Measurements from ENCODE around the gene PTOV1. TPM values are rescaled to one million over a fixed set of nuclear protein-coding genes. Genes with fewer than 3 reads are reported as not detected.

Gene PTOV1
- polyA plus RNA-seq, 4 donors, result 218 to 399 (median 268) TPM

DNA sequence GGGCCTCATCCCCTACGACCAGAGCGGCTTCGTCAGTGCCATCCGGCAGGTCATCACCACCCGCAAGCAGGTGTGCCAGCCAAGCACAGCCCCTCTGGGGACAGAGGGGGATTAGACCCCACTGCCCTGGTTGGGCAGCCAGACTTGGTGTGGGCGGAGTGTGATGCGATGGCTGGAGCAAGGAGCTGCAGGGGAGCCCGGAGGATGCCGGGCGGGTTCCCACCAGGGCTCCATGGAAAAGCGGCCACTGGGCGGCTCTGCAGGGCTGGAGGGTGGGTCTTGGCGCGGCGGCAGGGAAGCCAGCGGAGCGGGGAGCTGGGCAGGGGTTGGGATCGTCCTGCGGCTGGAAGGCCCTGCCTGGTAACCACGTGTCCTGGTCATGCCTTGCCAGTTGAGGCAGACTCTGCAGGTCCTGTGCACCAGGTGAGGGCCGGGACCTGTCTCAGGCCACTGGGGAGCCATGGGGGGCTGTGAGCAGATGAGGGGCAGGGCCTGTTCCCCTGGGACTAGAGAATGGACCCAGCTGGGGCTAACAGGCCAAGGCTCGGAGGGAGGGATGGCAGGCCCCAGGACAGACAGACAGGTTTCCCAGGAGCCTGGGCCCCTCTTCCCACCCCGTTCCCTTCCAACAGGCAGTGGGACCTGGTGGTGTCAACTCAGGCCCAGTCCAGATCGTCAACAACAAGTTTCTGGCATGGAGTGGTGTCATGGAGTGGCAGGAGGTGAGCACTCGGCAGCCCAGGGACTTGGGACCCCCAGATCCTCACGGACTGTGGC, 6.3 kb downstream of the PTOV1 start:
- no peak for DNase-seq (ENCODE audit: low read depth in 4 of 4, low spot score in 3 of 4)

DNA sequence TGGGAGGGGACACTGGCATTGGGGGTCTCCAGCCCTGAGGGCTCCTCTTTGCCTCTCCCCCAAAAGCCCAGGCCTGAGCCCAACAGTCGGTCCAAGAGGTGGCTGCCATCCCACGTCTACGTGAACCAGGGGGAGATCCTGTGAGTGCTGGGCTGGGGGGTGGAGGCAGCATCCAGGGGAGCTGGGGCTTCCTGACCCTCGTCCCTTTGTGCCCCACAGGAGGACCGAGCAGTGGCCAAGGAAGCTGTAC, 6.8 kb downstream of the PTOV1 start:
- DNase-seq (ENCODE audit: low read depth in 4 of 4, low spot score in 3 of 4), result no peak

DNA sequence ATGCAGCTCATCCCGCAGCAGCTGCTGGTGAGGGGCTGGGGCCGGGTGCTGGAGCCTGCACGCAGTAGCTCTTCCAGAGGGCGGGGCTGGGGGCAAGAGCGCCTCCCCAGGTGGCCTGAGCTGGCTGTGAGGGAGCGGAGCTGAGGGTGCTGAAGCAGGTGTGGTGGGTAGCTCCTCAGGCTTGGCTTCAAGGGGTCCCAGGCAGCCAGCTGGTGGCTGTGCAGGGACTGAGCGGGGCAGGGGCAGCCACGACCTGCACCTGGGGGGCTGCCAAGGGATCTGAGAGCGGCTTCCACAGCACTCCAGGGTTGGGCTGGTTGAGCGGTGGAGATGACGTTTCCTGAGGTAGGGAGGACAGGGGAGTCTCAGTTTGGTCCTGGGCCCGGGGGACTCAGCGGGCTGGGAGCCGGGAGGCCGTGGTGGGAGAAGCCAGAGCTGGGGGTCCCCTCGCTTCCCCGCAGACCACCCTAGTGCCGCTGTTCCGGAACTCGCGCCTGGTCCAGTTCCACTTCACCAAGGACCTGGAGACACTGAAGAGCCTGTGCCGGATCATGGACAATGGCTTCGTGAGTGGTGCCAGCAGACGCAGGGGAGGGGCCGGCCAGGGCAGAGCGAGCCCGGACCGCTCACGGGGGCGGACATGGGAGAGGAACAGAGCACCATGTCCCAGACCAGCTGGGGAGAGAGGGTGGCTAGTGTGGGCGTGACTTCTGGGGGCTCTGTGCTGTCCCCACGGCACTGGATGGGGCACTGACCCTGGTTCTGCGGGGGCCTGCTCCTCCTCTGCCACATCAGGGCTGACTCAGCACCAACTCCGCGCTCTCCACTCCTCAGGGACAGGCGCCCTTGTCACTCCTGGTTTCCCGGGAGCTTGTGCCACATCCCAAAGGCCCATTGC, 7.4 kb downstream of the PTOV1 start:
- DNase-seq (ENCODE audit: low read depth in 4 of 4, low spot score in 3 of 4), result no peak

DNA sequence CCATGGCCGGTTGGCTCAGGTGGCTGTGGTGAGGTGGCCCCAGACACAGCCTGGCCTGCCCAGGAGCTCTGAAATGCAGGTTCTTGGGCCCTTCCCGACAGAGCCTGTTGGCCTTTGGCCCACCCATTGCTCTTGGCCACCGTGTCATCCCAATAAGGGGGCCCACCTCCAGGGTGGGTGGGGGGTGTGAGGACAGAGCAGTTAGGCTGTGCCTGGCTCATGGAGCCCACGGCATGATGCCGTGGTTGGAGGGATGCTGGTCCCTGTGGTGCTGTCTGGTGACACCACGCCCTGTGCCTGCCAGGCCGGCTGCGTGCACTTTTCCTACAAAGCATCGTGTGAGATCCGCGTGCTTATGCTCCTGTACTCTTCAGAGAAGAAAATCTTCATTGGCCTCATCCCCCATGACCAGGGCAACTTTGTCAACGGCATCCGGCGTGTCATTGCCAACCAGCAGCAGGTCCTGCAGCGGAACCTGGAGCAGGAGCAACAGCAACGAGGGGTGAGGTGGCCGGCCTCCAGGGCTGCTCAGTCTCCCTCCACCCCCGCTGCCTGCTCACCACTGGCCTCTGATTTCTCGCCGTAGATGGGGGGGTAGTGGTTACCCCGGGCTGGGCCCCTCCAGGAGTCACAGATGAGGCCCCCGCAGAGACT, 8.8 kb downstream of the PTOV1 start:
- no peak for DNase-seq (ENCODE audit: low read depth in 4 of 4, low spot score in 3 of 4)

DNA sequence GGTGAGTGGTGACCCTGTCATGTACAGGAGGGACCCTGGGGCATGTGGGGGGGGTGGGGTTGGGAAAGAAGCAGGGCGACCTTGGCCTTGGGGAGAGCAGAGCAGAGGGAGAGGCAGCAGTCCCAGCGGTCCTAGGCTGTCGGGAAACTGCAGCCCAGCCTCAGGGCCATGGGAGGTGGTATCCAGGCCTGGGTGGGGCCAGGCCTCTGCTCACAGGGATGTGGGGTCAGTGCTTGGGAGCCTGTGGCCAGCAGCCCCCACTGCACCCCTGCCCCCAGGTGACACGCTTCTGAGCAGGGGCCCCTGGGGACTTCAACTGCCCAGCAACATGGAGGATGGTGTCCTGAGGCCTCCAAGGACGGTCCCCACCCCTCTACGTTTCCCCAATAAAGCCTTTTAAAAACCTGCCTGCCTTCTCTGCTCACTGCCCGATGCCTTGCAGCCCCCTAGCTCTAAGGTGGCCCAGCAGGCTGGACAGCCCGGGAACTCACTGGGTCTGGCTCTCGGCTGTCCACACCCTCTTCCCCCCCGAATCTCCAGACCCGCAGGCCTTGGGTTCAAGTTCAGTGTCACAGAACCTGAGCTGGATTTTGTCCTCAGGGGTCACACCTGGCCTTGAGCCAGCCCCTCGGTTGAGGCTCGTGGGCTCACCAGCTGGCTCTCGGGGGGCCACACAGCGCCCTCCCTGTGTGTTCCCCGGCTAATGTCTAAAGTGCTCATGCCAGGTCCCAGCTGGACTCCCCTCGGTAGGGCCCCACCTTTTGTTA, 9.6 kb downstream of the PTOV1 start:
- no peak for DNase-seq (ENCODE audit: low read depth in 4 of 4, low spot score in 3 of 4)

DNA sequence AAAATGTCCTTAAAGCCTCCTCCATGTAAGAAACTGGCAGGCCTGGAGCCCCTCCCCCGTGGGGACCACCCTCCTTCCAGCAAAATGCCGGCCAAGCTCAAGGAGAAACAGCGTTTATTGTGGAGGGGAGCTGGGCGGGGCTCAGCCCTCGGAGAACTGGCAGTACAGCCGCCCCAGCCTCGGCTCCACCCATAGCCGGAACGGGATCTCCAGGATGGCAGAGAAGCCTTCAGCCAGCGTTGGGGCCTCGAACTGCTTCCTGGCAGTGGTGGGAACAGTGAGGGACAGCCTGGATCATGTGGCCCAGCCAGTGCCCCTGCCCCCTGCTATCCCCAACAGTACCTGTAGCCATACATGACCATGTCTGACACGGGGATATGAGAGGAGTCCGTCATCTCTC, 10.1 kb downstream of the PTOV1 start:
- DNase-seq (ENCODE audit: low read depth in 4 of 4, low spot score in 3 of 4), result no peak

DNA sequence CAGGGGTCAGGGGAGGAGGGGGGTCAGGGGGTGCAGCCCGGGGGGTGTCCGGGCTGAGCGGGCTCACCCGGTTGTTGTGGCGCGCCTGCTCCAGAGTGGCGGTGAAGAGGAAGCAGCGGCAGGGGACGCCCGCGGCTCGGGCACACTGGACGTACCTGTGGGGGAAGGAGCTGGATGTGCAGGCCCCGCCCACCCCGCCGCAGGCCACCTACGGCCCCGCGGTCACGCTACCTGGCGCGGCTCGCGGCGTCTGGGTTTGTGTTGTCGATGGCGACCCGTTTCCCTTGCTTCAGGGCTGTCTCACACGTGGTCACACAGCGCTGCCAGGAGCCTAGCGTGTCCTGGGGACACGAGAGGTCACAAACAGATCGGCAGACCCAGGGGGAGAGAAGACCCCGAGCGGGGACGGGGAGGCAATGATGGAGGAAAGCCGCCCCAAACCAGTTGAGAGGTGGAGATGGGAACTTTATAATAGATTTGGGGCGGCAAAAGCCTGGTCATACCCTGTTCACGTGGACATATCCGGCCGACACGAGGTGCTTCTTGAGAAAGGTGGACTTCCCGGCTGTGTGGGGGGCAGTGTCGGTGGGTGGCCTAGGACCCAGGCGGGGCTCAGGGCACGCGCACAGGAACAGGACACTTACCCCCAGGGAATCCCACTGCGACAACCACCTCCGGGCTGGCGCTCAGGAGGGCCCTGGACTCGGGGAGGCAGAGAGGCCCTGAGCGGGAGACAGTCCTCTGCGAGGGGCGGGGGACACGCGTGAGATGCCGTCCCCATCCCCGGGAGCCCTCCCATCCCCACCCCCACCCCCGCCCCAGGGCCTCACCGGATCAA, 10.8 kb downstream of the PTOV1 start:
- no peak for DNase-seq (ENCODE audit: low read depth in 4 of 4, low spot score in 3 of 4)

DNA sequence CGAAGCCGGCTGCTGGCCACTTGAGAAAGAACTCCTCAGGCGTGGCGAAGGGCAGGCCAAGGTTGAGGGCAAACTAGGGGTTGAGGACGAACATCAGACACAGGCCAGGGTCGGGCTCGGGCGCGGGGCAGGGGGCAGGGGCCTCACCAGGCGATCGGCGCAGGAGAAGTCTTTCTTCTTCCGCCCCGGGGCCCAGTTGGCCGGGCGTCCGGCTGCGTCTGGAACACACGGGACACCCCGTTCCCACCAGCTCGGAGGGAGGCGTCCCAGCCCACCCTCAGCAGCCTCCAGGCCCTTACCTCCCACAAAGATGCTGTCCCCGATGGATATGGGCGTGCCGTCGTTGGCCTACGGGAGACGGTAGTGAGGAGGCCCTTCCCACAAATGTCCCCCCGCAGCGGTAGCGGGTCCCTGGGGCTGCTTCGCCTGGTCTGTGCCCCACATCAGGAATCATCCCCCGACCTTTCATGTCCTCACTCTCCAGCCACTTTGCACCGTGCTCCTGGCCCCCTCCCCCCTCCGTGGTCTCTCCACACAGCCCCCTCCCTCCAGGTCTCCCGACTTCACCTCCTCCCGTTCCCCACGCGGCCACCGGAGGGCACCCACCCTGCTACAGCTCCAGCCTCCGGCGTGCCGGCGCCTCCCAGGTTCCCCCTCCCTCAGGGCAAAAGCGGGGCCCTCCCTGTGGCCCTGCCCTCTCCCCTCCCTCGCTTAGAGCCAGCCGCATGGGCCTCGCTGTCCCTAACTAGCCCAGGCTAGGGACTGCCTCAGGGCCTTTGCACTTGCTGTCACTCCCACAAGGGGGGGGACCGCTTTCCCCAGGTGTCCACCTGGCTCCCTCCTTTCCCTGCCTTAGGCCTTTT, 11.7 kb downstream of the PTOV1 start:
- DNase-seq (ENCODE audit: low read depth in 4 of 4, low spot score in 3 of 4), result no peak

DNA sequence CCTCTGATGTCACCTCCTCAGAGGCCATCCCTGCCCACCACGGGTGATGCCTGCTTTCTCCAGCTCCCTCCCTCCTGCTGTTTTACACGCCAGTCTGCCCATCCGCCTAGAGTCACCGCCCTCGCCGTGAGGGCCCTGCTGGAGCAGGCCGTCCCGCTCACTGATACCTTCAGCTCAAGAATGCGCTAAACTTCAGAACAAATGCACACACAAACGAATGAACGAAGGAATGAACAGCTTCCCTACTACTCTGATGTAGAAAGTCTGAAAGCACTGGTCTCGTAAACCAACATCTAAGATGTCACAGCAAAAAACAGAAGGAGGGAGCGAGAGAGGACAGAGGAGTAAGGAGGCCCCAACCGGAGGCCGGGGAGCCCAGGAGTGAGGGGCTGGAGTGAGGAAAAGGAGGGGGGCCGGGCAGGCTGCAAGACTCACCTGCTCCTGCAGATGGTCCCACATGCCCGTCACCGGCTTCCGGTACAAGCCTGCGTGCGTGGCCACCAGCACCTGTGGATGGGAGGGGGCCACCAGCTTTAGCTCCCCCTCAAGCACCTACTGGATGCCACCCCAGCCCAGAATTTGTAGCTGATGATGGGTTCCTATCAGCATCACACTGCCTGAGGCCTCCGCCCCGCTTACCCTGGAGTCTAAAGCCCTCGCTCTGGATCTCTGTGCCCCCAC, 12.4 kb downstream of the PTOV1 start:
- no peak for DNase-seq (ENCODE audit: low read depth in 4 of 4, low spot score in 3 of 4)

DNA sequence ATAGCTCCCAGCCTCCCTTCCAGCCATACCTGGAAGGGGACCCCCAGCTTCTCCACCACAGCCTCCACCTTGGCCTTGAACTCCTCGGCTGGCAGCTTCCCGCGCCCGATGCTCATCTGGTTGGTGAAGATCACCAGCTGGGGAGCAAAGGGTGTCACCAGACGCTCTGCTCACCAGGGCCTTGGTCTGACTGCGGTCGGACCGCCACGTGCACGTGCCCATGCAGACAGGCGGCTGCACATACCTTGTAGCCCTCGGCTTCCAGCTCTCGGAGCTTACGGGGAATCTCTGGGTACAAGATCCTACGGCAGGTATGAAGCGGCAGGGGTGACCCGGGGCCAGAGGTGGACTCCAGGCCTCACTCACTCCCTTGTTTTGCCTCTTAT, 13.0 kb downstream of the PTOV1 start:
- DNase-seq (ENCODE audit: low read depth in 4 of 4, low spot score in 3 of 4), result no peak

DNA sequence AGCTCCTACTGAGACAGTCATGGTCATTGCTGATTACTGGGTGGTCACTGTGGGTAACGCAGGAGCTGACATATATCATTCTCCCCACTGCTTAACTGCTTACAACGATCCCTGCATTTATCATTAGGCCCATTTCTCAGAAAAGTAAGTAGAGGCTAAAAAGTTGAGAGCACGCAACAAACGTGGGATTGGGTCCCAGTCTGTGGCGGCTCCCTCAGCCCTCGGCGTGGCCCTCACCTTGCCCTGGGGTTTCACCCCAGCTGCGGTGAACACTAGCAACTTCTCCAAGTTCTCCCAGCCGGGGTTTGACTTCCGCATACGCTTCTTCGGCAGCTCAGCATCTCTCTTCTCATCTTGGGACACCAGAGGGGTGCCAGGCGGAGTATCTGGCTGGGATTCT, 13.9 kb downstream of the PTOV1 start:
- no peak for DNase-seq (ENCODE audit: low read depth in 4 of 4, low spot score in 3 of 4)

DNA sequence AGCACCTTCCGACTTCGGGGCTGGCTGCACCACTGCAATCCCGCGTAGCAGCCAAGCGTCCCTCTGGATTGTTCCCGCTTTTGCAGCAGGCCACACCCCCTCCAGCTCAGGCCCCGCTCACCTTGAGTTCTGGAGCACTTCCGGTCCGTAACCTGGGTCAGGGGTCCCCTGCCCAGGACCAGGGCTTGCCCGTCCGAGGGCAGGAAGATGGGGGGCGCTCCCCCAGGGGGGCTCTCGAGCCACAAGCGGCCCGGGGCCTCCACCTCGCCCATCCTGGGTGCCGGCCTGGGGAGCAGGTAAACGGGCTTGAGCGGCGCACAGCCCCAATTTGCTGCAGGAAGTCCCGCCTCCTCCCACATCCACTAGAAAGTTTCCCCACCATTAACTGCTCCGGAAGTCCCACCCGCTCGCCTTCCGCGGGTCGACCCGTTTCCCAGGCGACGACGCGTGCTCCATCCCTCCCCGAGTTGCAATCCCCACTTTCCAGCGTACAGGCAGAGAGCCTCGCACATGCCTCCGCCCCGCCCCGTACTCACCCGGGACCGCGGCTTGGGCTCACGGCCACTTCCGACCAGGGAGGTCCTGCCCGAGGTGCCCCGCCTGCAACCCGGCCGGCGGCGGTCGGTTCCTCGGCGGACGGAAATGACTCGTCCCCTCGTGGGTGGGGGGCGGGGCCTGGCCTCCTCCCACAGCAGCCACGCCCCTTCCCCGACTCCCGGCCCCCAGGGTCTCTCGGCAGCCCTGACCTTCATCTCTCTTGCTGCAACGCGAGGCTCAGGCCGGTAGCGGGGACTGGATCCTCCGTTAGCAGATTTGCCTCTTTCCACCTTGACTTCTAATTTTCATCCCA, 16.2 kb downstream of the PTOV1 start, which contains the start of gene PNKP:
Gene PNKP (minus strand): TSS at position 644 of the 850 bp plus-strand sequence. CDS start 372 bp downstream, at position 272.
- peak; percentile 78 to 88 (median 82) for DNase-seq (ENCODE audit: low read depth in 4 of 4, low spot score in 3 of 4)

DNA sequence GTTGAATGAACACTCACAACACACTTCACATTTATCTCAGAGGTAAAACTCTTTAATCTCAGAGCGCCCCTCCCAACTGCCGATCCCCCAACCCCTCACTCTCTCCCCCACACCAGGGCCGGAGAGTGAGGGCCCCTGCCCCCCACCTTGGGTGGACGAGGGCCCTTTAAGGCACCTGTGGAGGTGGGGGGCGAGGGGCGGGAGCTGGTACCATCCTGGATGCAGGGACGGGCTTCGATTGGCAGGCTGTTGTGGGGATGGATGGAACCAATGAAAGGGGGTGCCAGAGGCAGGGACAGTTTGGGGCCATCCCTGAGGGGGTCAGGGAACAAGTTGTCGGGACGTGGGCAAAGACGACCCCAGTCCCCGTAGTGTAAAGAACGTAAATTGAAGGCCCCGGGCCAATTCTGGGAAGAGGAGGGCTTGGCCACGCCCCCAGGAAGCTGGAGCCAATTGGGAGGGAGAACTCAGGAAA, 18.1 kb downstream of the PTOV1 start:
- DNase-seq (ENCODE audit: low read depth in 4 of 4, low spot score in 3 of 4), result no peak

DNA sequence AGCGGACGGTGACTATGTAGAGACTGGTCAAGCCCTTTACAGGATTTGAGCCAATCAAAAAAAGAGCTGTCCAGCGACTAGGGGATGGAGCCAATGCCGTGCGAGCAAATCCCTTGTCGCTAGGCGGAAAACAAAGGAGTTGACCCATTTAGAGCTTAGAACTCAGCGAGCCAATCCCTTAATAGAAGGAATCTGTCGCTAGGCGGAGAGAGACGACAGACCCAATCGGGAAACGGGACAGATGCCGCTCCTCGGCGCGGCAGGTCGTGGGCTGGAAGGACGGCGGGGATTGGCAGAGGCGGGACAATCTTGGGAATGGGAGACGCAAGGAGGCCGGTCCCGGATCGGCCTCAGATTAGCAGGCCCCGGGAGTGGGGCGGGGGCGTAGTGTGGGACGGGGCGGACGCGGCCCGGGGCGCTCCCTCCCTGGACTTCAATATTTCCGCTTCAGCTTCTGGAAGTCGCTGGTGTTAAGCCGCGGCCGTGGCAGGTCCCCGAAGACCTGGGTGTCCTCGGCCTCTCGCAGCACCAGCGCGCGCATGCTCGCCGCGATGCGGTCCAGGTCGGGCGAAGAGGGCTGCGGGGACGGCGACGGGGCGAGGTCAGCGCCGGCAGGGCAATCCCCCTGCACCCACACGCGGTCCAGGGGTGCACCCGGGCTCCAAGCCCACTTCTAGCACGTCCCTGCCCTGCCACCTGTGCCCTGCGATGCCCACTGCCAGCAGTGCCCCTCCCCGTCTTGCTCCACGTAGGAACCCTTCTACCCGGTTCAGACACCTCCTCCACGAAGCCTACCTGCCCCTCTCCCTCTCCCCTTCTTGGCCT, 18.7 kb downstream of the PTOV1 start:
- peak; percentile 99 to 100 (median 99) for DNase-seq (ENCODE audit: low read depth in 4 of 4, low spot score in 3 of 4)

DNA sequence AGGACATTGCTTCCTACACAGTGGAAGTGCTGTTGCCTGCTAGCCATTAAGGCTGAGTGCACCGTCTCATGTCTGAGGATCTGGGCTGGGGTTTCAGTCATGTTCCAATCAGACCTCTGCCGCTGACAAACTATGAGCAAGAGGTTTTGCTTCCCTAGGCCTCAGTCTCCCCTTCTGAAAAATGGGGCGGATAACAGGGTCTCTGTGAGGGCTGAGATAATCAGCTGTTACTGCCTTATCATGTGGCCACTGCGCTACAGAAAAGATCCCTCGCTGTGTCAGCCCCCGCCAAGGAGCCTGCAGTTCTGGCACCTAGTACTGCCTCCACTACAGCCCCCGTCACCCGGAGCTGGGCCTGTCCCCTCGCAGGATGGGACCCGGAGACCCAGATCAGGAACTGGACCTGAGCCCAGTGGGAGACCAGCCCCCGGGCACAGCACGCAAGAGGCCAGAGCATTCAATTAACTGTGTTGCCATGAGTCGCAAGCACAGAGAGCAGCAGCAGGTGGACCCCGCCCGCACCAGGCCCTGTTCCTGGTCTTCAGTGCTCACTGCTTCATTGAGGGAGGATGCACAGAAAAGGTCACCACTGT, 19.4 kb downstream of the PTOV1 start:
- no peak for DNase-seq (ENCODE audit: low read depth in 4 of 4, low spot score in 3 of 4)

DNA sequence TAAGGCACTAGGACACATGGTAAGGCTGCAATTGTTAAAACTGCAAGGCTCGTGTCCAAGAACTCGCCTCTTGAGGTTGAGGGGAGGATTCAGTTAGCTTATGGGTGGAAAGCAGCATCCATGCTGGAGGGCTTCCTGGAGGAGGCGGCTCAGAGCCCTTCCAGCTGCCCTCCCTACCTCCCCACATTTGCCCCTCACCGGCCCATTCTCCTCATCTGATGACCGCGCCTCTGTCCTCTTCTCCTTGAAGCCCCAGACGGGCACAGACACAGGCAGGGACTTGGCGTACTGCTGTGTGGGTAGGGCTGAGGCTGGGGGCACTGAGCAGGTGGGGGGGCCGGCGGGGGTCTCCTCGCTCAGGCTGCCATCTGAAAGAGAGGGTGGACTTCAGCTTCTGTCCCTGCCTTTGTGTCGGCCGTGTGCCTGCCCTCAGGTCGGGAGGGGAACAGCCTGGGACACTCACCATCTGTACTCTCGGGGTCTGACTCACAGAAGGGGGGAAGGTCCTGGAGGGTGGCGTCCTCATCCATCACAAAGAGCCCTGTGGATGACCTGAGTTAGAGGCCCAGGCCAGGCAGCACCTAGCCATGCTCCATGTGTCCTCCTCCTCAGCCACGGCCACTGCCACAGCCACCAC, 20.5 kb downstream of the PTOV1 start:
- no peak for DNase-seq (ENCODE audit: low read depth in 4 of 4, low spot score in 3 of 4)
